ENCODE measurements around the gene FHOD3.

- TF ChIP-seq POLR2A (IDR thresholded peaks at IDR 0.05; ENCODE audit: low read depth, low read length), result no peak
- no peak for TF ChIP-seq POLR2AphosphoS5 (IDR thresholded peaks at IDR 0.05; ENCODE audit: low read depth, low read length)
- no peak for TF ChIP-seq TAF1 (IDR thresholded peaks at IDR 0.05; ENCODE audit: low read depth, low read length)
- no peak for TF ChIP-seq PAX5 (IDR thresholded peaks at IDR 0.05; ENCODE audit: insufficient read depth, low read length, severe bottlenecking)
- no peak for TF ChIP-seq POU2F2 (IDR thresholded peaks at IDR 0.05; ENCODE audit: low read depth, low read length)
- no peak for TF ChIP-seq SPI1 (IDR thresholded peaks at IDR 0.05; ENCODE audit: low read depth, low read length)
Measured at GRCh38 chr18:36415625-36416024, 118.1 kb downstream of the FHOD3 start.

All from GM12891 (cell line).